ENCODE measurements around the gene GIPC2. TPM values are rescaled to one million over a fixed set of nuclear protein-coding genes. Genes with fewer than 3 reads are reported as not detected.
"Not testable (repeated sequence)": the region's sequence is repeated elsewhere in the genome, so short reads cannot be mapped to it uniquely, and the experiment has no call there.

The GIPC2 gene, protein sequence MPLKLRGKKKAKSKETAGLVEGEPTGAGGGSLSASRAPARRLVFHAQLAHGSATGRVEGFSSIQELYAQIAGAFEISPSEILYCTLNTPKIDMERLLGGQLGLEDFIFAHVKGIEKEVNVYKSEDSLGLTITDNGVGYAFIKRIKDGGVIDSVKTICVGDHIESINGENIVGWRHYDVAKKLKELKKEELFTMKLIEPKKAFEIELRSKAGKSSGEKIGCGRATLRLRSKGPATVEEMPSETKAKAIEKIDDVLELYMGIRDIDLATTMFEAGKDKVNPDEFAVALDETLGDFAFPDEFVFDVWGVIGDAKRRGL
- polyA plus RNA-seq (2012; ENCODE audit: low read depth, missing spikeins) = 0.86 TPM

- no peak for TF ChIP-seq POU2F2 (IDR thresholded peaks at IDR 0.05; ENCODE audit: low read depth, low read length)
- no peak for TF ChIP-seq PAX5 (IDR thresholded peaks at IDR 0.05; ENCODE audit: insufficient read depth, low read length, severe bottlenecking)
- TF ChIP-seq SPI1 (IDR thresholded peaks at IDR 0.05; ENCODE audit: low read depth, low read length) = no peak
- no peak for TF ChIP-seq POLR2AphosphoS5 (IDR thresholded peaks at IDR 0.05; ENCODE audit: low read depth, low read length)
- TF ChIP-seq TAF1 (IDR thresholded peaks at IDR 0.05; ENCODE audit: low read depth, low read length) = no peak
- TF ChIP-seq POLR2A (IDR thresholded peaks at IDR 0.05; ENCODE audit: low read depth, low read length) = no peak
- DNase-seq (ENCODE audit: insufficient read length, low spot score) (peak; percentile 41), FAIRE-seq (peak; percentile 71)
Observed at GRCh38 chr1:78045926-78046778, at the start of gene GIPC2. GIPC2 (plus strand) TSS chr1:78045966; CDS start chr1:78046095, 129 bp downstream.

DNA sequence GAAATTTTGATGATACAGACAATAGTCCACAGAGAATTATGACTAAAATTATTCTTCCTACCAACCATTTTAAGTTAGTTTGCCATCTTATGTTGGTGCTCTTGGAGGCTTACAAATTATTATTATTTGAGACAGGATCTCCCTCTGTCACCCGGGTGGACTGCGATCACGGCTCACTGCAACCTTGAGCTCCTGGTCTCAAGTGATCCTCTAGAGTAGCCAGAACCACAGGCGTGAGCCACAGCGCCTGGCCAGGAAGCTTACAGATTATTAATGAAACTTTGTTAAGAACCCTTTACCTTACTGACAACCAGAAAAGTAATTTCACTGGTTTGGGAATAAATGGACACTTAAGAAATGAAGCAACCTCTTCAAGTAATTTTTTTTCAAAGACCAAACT, 49.0 kb upstream of the GIPC2 start:
- DNase-seq (ENCODE audit: insufficient read length, low spot score) = no peak
- no peak for TF ChIP-seq TAF1 (IDR thresholded peaks at IDR 0.05; ENCODE audit: low read depth, low read length)
- TF ChIP-seq POLR2A (IDR thresholded peaks at IDR 0.05; ENCODE audit: low read depth, low read length) = no peak
- no peak for TF ChIP-seq PAX5 (IDR thresholded peaks at IDR 0.05; ENCODE audit: insufficient read depth, low read length, severe bottlenecking)
- TF ChIP-seq POU2F2 (IDR thresholded peaks at IDR 0.05; ENCODE audit: low read depth, low read length) = no peak
- TF ChIP-seq SPI1 (IDR thresholded peaks at IDR 0.05; ENCODE audit: low read depth, low read length) = no peak
- no peak for TF ChIP-seq POLR2AphosphoS5 (IDR thresholded peaks at IDR 0.05; ENCODE audit: low read depth, low read length)
- no peak for FAIRE-seq

- FAIRE-seq = not testable (repeated sequence)
Observed at GRCh38 chr1:78000536-78000935, 45.2 kb upstream of the GIPC2 start.

GRCh38 chr1:78003070-78003746, 42.6 kb upstream of the GIPC2 start:
- TF ChIP-seq POLR2A (IDR thresholded peaks at IDR 0.05; ENCODE audit: low read depth, low read length) (no peak), POLR2AphosphoS5 (IDR thresholded peaks at IDR 0.05; ENCODE audit: low read depth, low read length) (no peak), TAF1 (IDR thresholded peaks at IDR 0.05; ENCODE audit: low read depth, low read length) (no peak), POU2F2 (IDR thresholded peaks at IDR 0.05; ENCODE audit: low read depth, low read length) (no peak), SPI1 (IDR thresholded peaks at IDR 0.05; ENCODE audit: low read depth, low read length) (no peak)
- FAIRE-seq (no peak), DNase-seq (ENCODE audit: insufficient read length, low spot score) (no peak)

More at GRCh38 chr1:78000536-78000935, 45.2 kb upstream of the GIPC2 start:
- DNase-seq (ENCODE audit: insufficient read length, low spot score) = not testable (repeated sequence)

- DNase-seq (ENCODE audit: insufficient read length, low spot score) (peak; percentile 20), FAIRE-seq (peak; percentile 56)
- TF ChIP-seq POLR2A (IDR thresholded peaks at IDR 0.05; ENCODE audit: low read depth, low read length) (peak; percentile 98), POU2F2 (IDR thresholded peaks at IDR 0.05; ENCODE audit: low read depth, low read length) (peak; percentile 89; the same call in 1 of the 2 replicates), POLR2AphosphoS5 (IDR thresholded peaks at IDR 0.05; ENCODE audit: low read depth, low read length) (peak; percentile 99), PAX5 (IDR thresholded peaks at IDR 0.05; ENCODE audit: insufficient read depth, low read length, severe bottlenecking) (peak; percentile 62), TAF1 (IDR thresholded peaks at IDR 0.05; ENCODE audit: low read depth, low read length) (peak; percentile 29; the same call in 1 of the 2 replicates), SPI1 (IDR thresholded peaks at IDR 0.05; ENCODE audit: low read depth, low read length) (no peak)
Observed at GRCh38 chr1:78003882-78004718, 41.7 kb upstream of the GIPC2 start.

- FAIRE-seq = peak; percentile 96
- DNase-seq (ENCODE audit: insufficient read length, low spot score) = peak; percentile 31
Observed at GRCh38 chr1:78004719-78005447, 40.9 kb upstream of the GIPC2 start, which contains the start of gene DNAJB4. DNAJB4 (plus strand) TSS chr1:78004939; CDS start chr1:78005111, 172 bp downstream.

DNA sequence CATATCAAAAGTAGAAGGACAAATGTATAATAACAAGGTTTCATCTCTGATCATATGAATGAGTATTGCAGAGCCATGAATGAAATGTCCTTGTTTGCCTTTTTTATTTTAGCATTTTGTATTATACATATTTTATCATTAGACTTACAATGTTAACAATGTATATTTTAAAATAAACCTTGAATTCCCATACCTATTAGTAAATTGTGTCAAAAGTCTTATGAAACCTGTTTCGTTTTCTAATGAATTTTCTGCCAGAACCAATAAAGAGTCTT, 40.4 kb upstream of the GIPC2 start:
- TF ChIP-seq TAF1 (IDR thresholded peaks at IDR 0.05; ENCODE audit: low read depth, low read length) (no peak), POLR2A (IDR thresholded peaks at IDR 0.05; ENCODE audit: low read depth, low read length) (no peak), SPI1 (IDR thresholded peaks at IDR 0.05; ENCODE audit: low read depth, low read length) (no peak), POU2F2 (IDR thresholded peaks at IDR 0.05; ENCODE audit: low read depth, low read length) (no peak), PAX5 (IDR thresholded peaks at IDR 0.05; ENCODE audit: insufficient read depth, low read length, severe bottlenecking) (no peak), POLR2AphosphoS5 (IDR thresholded peaks at IDR 0.05; ENCODE audit: low read depth, low read length) (no peak)
- no peak for DNase-seq (ENCODE audit: insufficient read length, low spot score)
- FAIRE-seq = no peak

More at GRCh38 chr1:78004719-78005447, 40.9 kb upstream of the GIPC2 start, which contains the start of gene DNAJB4:
- TF ChIP-seq TAF1 (IDR thresholded peaks at IDR 0.05; ENCODE audit: low read depth, low read length) = peak; percentile 57; the same call in 1 of the 2 replicates
- no peak for TF ChIP-seq PAX5 (IDR thresholded peaks at IDR 0.05; ENCODE audit: insufficient read depth, low read length, severe bottlenecking)
- peak; percentile 65; the same call in 1 of the 2 replicates for TF ChIP-seq POU2F2 (IDR thresholded peaks at IDR 0.05; ENCODE audit: low read depth, low read length)

GRCh38 chr1:78005755-78006154, 40.0 kb upstream of the GIPC2 start:
- TF ChIP-seq PAX5 (IDR thresholded peaks at IDR 0.05; ENCODE audit: insufficient read depth, low read length, severe bottlenecking) = no peak
- TF ChIP-seq POLR2A (IDR thresholded peaks at IDR 0.05; ENCODE audit: low read depth, low read length) = no peak
- TF ChIP-seq POLR2AphosphoS5 (IDR thresholded peaks at IDR 0.05; ENCODE audit: low read depth, low read length) = no peak
- no peak for TF ChIP-seq TAF1 (IDR thresholded peaks at IDR 0.05; ENCODE audit: low read depth, low read length)
- no peak for TF ChIP-seq SPI1 (IDR thresholded peaks at IDR 0.05; ENCODE audit: low read depth, low read length)
- TF ChIP-seq POU2F2 (IDR thresholded peaks at IDR 0.05; ENCODE audit: low read depth, low read length) = no peak
- no peak for DNase-seq (ENCODE audit: insufficient read length, low spot score)

More at GRCh38 chr1:78005755-78006154, 40.0 kb upstream of the GIPC2 start:
- FAIRE-seq = no peak

Measured in GM12891 (cell line).